ACHN (cell line): ENCODE results near the gene HSPB6.
"Not testable (repeated sequence)": the region's sequence is repeated elsewhere in the genome, so short reads cannot be mapped to it uniquely, and the experiment has no call there.

Experiments
- DNase-seq: peaks from one replicate; pipeline ENCODE4 v3.0.0-alpha.2; 2015
- in situ Hi-C: cut with HindIII; loops from 2 replicates; pipeline ENCODE4 v1.10.0; 2017; ENCODE audit warnings: low sequenced_read_pairs, low pct_ligation_motif_present, low pct_unique_long_range_greater_than_20kb

The HSPB6 gene

GRCh38 chr19:35724132-35724531 lies 32.7 kb downstream of the HSPB6 start:
- in situ Hi-C loops, DNase-seq: not testable (repeated sequence)

- DNase-seq: no peak
- in situ Hi-C loops: no loop called here
Measured at GRCh38 chr19:35723671-35724070, 33.2 kb downstream of the HSPB6 start.

GRCh38 chr19:35722897-35723296 lies 33.9 kb downstream of the HSPB6 start:
- in situ Hi-C loops: no loop called here
- no peak for DNase-seq

GRCh38 chr19:35722461-35722860 lies 34.4 kb downstream of the HSPB6 start:
- in situ Hi-C loops: no loop called here
- no peak for DNase-seq

- in situ Hi-C loops: no loop called here
- DNase-seq: no peak
Measured at GRCh38 chr19:35721374-35721773, 35.5 kb downstream of the HSPB6 start.

GRCh38 chr19:35720648-35721047 lies 36.2 kb downstream of the HSPB6 start:
- in situ Hi-C loops: no loop called here
- DNase-seq: no peak

- in situ Hi-C loops: no loop called here
Measured at GRCh38 chr19:35720163-35720524, 36.7 kb downstream of the HSPB6 start.

GRCh38 chr19:35719402-35720162 lies 37.2 kb downstream of the HSPB6 start:
- no peak for DNase-seq
- in situ Hi-C loops: no loop called here

More at GRCh38 chr19:35720163-35720524, 36.7 kb downstream of the HSPB6 start:
- DNase-seq: no peak

- DNase-seq: peak; percentile 10
- in situ Hi-C loops: no loop called here
Measured at GRCh38 chr19:35718345-35719041, 38.3 kb downstream of the HSPB6 start.

- peak; percentile 90 for DNase-seq
- in situ Hi-C loops: no loop called here
Measured at GRCh38 chr19:35717665-35718344, 39.0 kb downstream of the HSPB6 start, which contains the start of gene KMT2B. TSS of gene KMT2B (plus strand) at chr19:35718003. CDS start at chr19:35718019, 16 bp downstream.

GRCh38 chr19:35716801-35717664 lies 39.8 kb downstream of the HSPB6 start:
- DNase-seq: peak; percentile 83
- in situ Hi-C loops: no loop called here

- in situ Hi-C loops: no loop called here
Measured at GRCh38 chr19:35715981-35716800, 40.6 kb downstream of the HSPB6 start.

GRCh38 chr19:35715355-35715809 lies 41.4 kb downstream of the HSPB6 start:
- in situ Hi-C loops: no loop called here
- no peak for DNase-seq

More at GRCh38 chr19:35715981-35716800, 40.6 kb downstream of the HSPB6 start:
- DNase-seq: no peak

GRCh38 chr19:35714601-35715354 lies 42.1 kb downstream of the HSPB6 start:
- in situ Hi-C loops: no loop called here
- DNase-seq: no peak

GRCh38 chr19:35713904-35714495 lies 42.8 kb downstream of the HSPB6 start:
- DNase-seq: no peak
- in situ Hi-C loops: no loop called here

- DNase-seq: no peak
- in situ Hi-C loops: no loop called here
Measured at GRCh38 chr19:35713506-35713850, 43.4 kb downstream of the HSPB6 start.
